HepG2 (cell line): ENCODE results near the gene ZNF561. TPM values are rescaled to one million over a fixed set of nuclear protein-coding genes. Genes with fewer than 3 reads are reported as not detected.

Source experiments
- AFF4 ChIP-seq: sonication (generic); formaldehyde crosslinking; IDR thresholded peaks from 2 replicates; pipeline ENCODE4 v1.4.0; 2020; ENCODE audit warnings: missing genetic modification reagents
- ATAD3A ChIP-seq: sonication (generic); formaldehyde crosslinking; IDR thresholded peaks from 2 replicates; pipeline ENCODE4 v1.4.0; 2020; ENCODE audit warnings: missing genetic modification reagents
- EP300 ChIP-seq, 3 experiments: sonication (generic) in 1 of 3; formaldehyde crosslinking in 1 of 3; IDR thresholded peaks; 2 replicates each; pipeline versions ENCODE4 v1.5.1 to v1.6.1; 2011 to 2020; ENCODE audit warnings: low read depth in 2 of 3, low read length in 2 of 3, borderline replicate concordance in 1 of 3, improper control_type of control experiment in 1 of 3, mild to moderate bottlenecking in 1 of 3, missing genetic modification reagents in 1 of 3, moderate library complexity in 1 of 3
- JUN ChIP-seq: sonication (generic); formaldehyde crosslinking; IDR thresholded peaks from 2 replicates; pipeline ENCODE4 v1.4.0; 2020; ENCODE audit warnings: mild to moderate bottlenecking, missing genetic modification reagents
- MTA3 ChIP-seq: sonication (generic); formaldehyde crosslinking; IDR thresholded peaks from 2 replicates; pipeline ENCODE4 v1.4.0; 2020; ENCODE audit warnings: missing genetic modification reagents
- RBM22 ChIP-seq: fragments of 200-400 bp; formaldehyde crosslinking; optimal IDR thresholded peaks from 2 replicates; pipeline ENCODE3; 2017; ENCODE audit warnings: mild to moderate bottlenecking, low read length, moderate library complexity
- TCF7 ChIP-seq: sonication (generic); IDR thresholded peaks from 2 replicates; pipeline ENCODE4 v1.6.1; 2016; ENCODE audit warnings: antibody characterized with exemption, low read depth
- ZNF280B ChIP-seq: sonication (generic); formaldehyde crosslinking; IDR thresholded peaks from 2 replicates; pipeline ENCODE4 v1.5.0; 2020; ENCODE audit warnings: missing genetic modification reagents, mild to moderate bottlenecking, borderline replicate concordance
- ZNF564 ChIP-seq: sonication (generic); formaldehyde crosslinking; IDR thresholded peaks from 2 replicates; pipeline ENCODE4 v1.8.1; 2023; ENCODE audit warnings: mild to moderate bottlenecking, missing genetic modification reagents
- ZNF775 ChIP-seq: sonication (generic); formaldehyde crosslinking; IDR thresholded peaks from 2 replicates; pipeline ENCODE4 v1.4.0; 2020; ENCODE audit warnings: missing genetic modification reagents, mild to moderate bottlenecking, moderate library complexity, borderline replicate concordance
- polyA plus RNA-seq, 8 experiments: library from polyadenylated mRNA; depleted of rRNA in 3 of 8; stranded (reverse) in 7 of 8; unstranded in 1 of 8; fragments of >200 nt; fragmentation: Illumina TruSeq in 4 of 8; extraction: Trizol in 4 of 8; gene quantifications; 2 replicates each; pipeline versions ENCODE4 v1.2.1 to v1.2.3, GENCODE V29; 2011 to 2016; ENCODE audit warnings: low read depth in 4 of 8, missing spikeins in 1 of 8, mixed read lengths in 1 of 8; ENCODE audit not compliant: insufficient read depth in 1 of 8
- total RNA-seq, 5 experiments: library from RNA; depleted of rRNA; stranded (reverse); fragments of >200 nt; fragmentation: Illumina TruSeq; extraction: Trizol; gene quantifications; 2 replicates each; pipeline ENCODE4 v1.2.3, GENCODE V29; 2016; ENCODE audit warnings: low read depth in 1 of 5
- TF ChIP-seq, protein P1 (sequence below): sonication (generic); formaldehyde crosslinking; conservative IDR thresholded peaks from 2 replicates; pipeline ENCODE4 v1.4.0; 2020; ENCODE audit warnings: mild to moderate bottlenecking, missing genetic modification reagents, moderate library complexity
- TF ChIP-seq, protein P2 (sequence below): IDR thresholded peaks from 2 replicates; pipeline ENCODE4 v1.6.1; 2016; ENCODE audit warnings: missing genetic modification reagents, missing compliant biosample characterization
- TF ChIP-seq, protein P3 (sequence below): sonication (generic); formaldehyde crosslinking; IDR thresholded peaks from 2 replicates; pipeline ENCODE4 v1.8.0; 2022; ENCODE audit warnings: missing genetic modification reagents, low read depth, mild to moderate bottlenecking, borderline replicate concordance
- TF ChIP-seq, protein P4 (sequence below): sonication (generic); formaldehyde crosslinking; IDR thresholded peaks from 2 replicates; pipeline ENCODE4 v1.4.0; 2020; ENCODE audit warnings: missing genetic modification reagents, borderline replicate concordance

ZNF561 gene
- total and polyA plus RNA-seq, 2 of the 13 experiments (the other 11 are each of a cell fraction or from before 2014, with no cell fraction given) = 19.8 to 35.1 TPM

DNA sequence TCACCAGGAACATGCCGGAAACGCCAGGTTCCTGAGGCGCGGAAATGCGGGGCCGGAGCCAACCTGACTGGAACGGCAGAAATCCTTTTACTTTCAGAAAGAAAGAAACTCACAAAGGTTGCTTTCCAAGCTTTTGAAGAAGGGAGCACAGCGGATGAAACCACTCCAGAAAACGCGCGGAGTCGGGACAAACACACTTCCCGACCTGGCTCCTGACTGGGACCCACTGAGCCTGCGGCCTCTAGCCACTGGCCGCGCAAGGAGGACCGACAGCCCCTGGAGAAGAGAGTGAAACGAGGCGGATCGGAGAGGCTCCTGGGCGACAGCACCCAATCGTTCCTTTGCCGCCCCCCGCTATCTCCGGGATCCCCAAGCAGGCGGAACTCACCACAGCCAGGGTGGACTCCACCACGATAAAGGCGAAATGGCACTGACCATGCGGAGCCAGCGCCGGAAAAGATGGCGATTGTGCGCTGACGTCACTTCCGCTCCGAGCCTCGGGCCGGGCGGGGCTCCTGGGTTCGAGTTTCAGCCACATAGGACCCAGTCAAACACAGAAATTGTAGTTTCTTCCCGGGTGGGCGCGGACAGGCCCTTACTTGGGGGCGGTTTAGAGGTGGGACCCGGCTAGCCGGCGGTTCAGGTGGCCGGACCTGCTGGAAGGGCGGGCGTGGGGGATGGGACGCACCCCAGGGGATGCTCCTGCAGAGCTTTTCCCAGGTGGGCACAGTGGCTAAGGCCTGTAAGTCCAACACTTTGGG, 36.8 kb downstream of the ZNF561 start, which contains the start of gene ZNF121 (continued):
- TF ChIP-seq, protein P1, sequence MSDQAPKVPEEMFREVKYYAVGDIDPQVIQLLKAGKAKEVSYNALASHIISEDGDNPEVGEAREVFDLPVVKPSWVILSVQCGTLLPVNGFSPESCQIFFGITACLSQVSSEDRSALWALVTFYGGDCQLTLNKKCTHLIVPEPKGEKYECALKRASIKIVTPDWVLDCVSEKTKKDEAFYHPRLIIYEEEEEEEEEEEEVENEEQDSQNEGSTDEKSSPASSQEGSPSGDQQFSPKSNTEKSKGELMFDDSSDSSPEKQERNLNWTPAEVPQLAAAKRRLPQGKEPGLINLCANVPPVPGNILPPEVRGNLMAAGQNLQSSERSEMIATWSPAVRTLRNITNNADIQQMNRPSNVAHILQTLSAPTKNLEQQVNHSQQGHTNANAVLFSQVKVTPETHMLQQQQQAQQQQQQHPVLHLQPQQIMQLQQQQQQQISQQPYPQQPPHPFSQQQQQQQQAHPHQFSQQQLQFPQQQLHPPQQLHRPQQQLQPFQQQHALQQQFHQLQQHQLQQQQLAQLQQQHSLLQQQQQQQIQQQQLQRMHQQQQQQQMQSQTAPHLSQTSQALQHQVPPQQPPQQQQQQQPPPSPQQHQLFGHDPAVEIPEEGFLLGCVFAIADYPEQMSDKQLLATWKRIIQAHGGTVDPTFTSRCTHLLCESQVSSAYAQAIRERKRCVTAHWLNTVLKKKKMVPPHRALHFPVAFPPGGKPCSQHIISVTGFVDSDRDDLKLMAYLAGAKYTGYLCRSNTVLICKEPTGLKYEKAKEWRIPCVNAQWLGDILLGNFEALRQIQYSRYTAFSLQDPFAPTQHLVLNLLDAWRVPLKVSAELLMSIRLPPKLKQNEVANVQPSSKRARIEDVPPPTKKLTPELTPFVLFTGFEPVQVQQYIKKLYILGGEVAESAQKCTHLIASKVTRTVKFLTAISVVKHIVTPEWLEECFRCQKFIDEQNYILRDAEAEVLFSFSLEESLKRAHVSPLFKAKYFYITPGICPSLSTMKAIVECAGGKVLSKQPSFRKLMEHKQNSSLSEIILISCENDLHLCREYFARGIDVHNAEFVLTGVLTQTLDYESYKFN (CRISPR knock-in tag) = no peak
- TF ChIP-seq, protein P2, sequence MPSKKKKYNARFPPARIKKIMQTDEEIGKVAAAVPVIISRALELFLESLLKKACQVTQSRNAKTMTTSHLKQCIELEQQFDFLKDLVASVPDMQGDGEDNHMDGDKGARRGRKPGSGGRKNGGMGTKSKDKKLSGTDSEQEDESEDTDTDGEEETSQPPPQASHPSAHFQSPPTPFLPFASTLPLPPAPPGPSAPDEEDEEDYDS (CRISPR knock-in tag) = peak; percentile 71
- peak; percentile 97 for TF ChIP-seq ZNF280B
- no peak for TF ChIP-seq ZNF564
- TF ChIP-seq ATAD3A = no peak
- TF ChIP-seq ZNF775 = no peak; the same call in 1 of the 2 replicates
- TF ChIP-seq, protein P3, sequence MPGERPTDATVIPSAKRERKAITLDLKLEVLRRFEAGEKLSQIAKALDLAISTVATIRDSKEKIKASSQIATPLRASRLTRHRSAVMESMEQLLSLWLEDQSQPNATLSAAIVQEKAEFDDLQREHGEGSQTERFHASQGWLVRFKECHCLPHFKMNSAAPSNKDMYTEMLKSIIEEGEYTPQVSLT (CRISPR knock-in tag) = peak; percentile 26; the same call in 1 of the 2 replicates
- TF ChIP-seq, protein P4, sequence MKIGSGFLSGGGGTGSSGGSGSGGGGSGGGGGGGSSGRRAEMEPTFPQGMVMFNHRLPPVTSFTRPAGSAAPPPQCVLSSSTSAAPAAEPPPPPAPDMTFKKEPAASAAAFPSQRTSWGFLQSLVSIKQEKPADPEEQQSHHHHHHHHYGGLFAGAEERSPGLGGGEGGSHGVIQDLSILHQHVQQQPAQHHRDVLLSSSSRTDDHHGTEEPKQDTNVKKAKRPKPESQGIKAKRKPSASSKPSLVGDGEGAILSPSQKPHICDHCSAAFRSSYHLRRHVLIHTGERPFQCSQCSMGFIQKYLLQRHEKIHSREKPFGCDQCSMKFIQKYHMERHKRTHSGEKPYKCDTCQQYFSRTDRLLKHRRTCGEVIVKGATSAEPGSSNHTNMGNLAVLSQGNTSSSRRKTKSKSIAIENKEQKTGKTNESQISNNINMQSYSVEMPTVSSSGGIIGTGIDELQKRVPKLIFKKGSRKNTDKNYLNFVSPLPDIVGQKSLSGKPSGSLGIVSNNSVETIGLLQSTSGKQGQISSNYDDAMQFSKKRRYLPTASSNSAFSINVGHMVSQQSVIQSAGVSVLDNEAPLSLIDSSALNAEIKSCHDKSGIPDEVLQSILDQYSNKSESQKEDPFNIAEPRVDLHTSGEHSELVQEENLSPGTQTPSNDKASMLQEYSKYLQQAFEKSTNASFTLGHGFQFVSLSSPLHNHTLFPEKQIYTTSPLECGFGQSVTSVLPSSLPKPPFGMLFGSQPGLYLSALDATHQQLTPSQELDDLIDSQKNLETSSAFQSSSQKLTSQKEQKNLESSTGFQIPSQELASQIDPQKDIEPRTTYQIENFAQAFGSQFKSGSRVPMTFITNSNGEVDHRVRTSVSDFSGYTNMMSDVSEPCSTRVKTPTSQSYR (CRISPR knock-in tag) = peak; percentile 79
- TF ChIP-seq EP300 (IDR thresholded peaks at IDR 0.05; ENCODE audit: low read depth in 2 of 2, low read length in 2 of 2) = no peak
- no peak for TF ChIP-seq EP300 (CRISPR knock-in tag; IDR thresholded peaks at IDR 0.05; ENCODE audit: borderline replicate concordance)
- no peak for TF ChIP-seq MTA3
- no peak for TF ChIP-seq AFF4 (CRISPR knock-in tag)
- no peak for TF ChIP-seq TCF7
- no peak for TF ChIP-seq RBM22
- peak; percentile 71; the same call in 1 of the 2 replicates for TF ChIP-seq JUN (CRISPR knock-in tag)
